Fibroblast of villous mesenchyme (primary cell): ENCODE results near the gene DCP2. TPM values are rescaled to one million over a fixed set of nuclear protein-coding genes. Genes with fewer than 3 reads are reported as not detected.

ENCODE experiments used
- DNase-seq: peaks from one replicate; pipeline ENCODE4 v3.0.0-alpha.2; 2010; ENCODE audit warnings: low read depth
- H3K4me3 ChIP-seq: 2 replicates; pipeline ENCODE4 v1.5.1; 2011; ENCODE audit warnings: low read depth, mild to moderate bottlenecking, low read length
- CTCF ChIP-seq: IDR thresholded peaks from 2 replicates; pipeline ENCODE4 v1.5.1; 2012; ENCODE audit warnings: low read depth, mild to moderate bottlenecking, low read length; ENCODE audit not compliant: insufficient read depth
- total RNA-seq: library from RNA; depleted of rRNA; stranded (reverse); fragments of >200 nt; gene quantifications from 2 replicates; pipeline ENCODE4 v1.2.3, GENCODE V29; 2012

Gene DCP2
- total RNA-seq, 1 donor, result 35.4 TPM

GRCh38 chr5:113040672-113041260 lies 64.2 kb downstream of the DCP2 start:
- TF ChIP-seq CTCF, result no peak
- no peak overlapping the region for H3K4me3 ChIP-seq
- DNase-seq, result no peak

- no peak for TF ChIP-seq CTCF
- no peak overlapping the region for H3K4me3 ChIP-seq
- DNase-seq, result no peak
Observed at GRCh38 chr5:113042491-113043243, 66.1 kb downstream of the DCP2 start.

GRCh38 chr5:113043491-113043931 lies 66.9 kb downstream of the DCP2 start:
- no peak overlapping the region for H3K4me3 ChIP-seq
- DNase-seq, result no peak
- no peak for TF ChIP-seq CTCF

GRCh38 chr5:113044776-113045465 lies 68.3 kb downstream of the DCP2 start:
- no peak for DNase-seq
- TF ChIP-seq CTCF, result no peak
- H3K4me3 ChIP-seq, result no peak overlapping the region

GRCh38 chr5:113047234-113047633 lies 70.6 kb downstream of the DCP2 start:
- peak; percentile 37 for DNase-seq
- no peak for TF ChIP-seq CTCF
- H3K4me3 ChIP-seq, result no peak overlapping the region

- no peak for DNase-seq
- no peak for TF ChIP-seq CTCF
Observed at GRCh38 chr5:113047733-113048652, 71.4 kb downstream of the DCP2 start.

More at GRCh38 chr5:113047733-113048652, 71.4 kb downstream of the DCP2 start:
- no peak overlapping the region for H3K4me3 ChIP-seq
